LoVo (cell line): ENCODE data around the gene USP22.
A peak's percentile ranks its signal among the peaks of the same experiment; 100 is the strongest.
"Not testable (repeated sequence)": the region's sequence is repeated elsewhere in the genome, so short reads cannot be mapped to it uniquely, and the experiment has no call there.

ENCODE experiments used
- DNase-seq: peaks from one replicate; pipeline ENCODE4 v3.0.0-alpha.2; 2016; ENCODE audit warnings: low spot score

The USP22 gene

DNA sequence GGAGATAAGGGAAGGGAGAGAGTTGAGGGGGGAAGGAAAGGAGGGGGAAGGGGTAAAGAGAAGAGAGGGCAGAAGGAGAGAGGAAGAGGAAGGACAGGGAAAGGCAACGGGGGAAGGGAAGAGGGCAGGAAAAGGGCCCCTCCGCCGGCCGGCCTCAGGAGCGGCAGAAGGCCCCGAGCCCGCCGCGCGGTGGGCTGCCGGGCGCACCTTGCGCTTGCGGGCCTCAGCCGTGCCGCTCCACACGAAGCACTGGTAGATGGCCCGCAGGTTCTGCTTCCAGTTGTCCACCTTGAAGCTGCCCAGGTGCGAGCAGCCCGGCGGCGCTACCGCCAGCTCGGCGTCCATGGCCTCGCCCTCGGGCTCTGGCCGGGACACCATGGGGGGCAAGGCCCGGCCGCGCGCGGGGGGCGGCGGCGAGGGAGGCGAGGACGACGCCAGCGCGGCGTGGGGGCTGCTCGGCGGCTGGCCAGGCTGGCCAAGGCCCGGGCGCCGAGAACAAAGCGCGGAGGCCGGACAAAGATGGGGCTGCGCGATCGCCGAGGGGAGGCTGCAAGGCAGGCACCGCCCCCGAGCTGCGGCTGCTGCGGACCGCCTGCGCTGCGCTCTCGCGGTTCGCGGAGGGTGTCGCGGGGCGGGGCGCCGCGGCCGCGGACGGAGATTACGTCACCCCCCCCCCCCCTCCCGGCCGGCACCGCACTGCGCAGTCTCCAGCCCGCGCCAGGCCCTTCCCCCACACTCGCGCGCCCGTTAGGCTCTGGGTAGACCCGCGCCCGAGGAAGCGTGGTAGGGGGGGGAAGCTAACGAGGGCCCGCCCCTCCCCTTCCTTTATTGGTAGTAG, at the start of gene USP22:
Gene USP22, minus strand, starts transcription at position 554 of the 838 bp plus-strand sequence. Its CDS starts 176 bp downstream, at position 378.
- DNase-seq, result peak; percentile 98

DNA sequence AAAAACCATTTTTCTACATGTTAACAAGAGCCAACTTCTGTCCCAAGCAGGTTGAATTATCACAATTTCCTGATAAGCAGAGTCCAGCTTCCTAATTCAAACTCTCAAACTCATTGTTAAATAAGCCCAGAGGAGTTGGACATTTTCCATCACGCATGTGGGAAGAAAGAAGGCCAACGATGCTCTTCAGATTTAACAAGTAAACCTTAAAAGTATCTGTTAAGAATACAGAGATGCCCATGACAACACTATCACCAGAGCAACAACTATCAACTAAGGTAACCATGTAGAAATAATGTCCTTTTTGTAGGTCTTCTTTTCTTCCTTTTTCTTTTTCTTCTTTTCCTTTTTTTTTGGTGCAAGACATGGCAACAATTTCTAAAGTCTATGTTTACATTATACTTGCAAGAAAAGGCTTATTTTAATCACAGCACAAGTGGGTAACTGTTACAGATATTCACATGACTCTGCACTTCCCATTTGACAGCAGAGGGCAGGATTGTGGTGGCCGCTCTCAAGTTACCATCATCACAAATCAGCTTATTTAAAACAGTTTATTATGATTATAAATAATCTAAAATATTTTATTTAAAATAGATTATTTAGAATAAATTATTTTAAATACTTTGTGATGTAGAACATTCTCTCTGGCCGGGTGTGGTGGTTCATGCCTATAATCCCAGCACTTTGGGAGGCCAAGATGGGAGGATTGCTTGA, 48.2 kb upstream of the USP22 start:
- no peak for DNase-seq

DNA sequence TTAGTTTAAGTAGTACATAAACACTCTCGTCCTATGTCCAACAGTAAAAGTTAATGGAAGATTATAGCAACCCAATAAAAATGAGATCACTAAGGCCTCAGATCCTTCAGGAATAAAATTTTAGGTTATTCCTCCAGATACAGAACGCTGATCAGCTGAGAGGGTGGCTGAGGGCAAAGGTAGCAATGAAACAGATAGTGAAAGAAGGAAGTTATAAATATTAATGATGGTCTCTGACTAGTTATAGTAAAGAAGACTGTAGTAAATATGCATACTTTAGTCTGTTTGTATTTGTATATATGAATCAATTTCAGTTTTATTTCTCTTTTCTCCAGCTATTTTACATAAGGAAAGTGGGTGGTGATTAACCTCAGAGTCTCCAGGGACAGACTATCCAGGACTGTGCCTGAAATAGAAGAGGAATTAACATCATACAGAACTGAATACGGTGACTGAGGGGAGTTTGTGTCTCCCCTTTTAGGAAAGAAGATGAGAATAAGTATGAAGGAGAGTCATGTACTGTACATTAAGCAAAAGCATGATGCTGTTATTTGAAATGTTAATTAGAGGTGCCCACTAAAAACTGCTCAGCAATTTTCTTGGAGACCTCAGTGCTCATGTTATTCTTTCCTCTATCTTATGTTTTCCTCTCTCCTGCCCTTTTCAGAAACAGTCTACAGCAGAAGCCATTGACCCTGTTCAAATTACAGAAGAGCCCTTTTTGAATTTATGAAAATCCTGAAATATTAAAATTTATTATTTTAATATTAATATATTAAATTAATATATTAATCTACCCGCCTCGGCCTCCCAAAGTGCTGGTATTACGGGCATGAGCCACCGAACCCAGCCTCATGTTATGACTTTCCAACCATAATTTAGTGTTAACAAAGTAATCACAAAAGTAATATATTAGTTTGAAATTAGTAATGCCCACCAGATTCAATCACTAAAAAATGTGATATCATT, 47.4 kb upstream of the USP22 start:
- peak; percentile 5 for DNase-seq

DNA sequence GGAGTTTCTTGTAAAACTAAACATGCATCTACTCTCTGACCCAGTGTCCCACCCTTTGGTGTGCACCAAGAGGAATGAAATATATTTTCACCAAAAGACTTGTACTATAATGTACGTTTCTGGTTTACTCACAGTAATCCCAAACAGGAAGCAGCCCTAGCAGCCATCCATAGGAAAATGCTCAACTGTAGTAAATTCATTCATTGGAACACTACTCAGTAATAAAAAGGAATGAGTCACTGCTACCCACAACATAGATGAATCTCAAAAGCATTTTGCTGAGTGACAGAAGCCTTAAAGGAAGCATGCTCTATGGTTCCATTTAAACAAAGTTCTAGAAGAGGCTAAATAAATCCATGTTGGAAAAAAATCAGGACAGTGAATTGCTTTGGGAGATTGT, 46.3 kb upstream of the USP22 start:
- DNase-seq, result peak; percentile 58

DNA sequence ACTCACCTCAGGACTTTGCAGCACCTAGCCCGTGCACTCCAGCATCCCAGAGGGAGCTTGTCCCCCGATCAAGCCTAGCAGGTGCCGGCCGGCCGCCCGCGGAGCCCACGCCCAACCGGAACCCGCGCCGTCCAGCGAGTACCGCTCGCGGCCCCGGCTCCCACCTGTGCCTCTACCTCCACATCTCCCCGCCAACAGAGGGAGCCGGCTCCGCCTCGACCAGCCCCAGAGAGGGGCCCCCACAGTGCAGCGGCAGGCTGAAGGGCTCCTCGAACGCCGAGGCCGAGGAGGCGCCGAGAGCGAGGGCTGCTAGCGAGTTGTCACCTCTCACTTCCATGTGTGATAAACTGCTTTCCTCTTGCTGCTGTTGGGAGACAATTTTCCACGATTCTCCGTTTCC, 42.9 kb upstream of the USP22 start:
- DNase-seq, result no peak

DNA sequence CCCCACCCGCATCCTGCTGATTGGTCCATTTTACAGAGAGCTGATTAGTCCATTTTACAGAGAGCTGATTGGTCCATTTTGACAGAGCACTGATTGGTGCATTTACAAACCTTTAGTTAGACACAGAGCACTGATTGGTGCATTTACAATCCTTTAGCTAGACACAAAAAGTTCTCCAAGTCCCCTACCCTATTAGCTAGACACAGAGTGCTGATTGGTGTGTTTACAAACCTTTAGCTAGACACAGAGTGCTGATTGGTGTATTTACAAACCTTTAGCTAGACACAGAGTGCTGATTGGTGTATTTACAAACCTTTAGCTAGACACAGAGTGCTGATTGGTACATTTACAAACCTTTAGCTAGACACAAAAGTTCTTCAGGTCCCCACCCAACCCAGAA, 42.5 kb upstream of the USP22 start:
- DNase-seq, result not testable (repeated sequence)

DNA sequence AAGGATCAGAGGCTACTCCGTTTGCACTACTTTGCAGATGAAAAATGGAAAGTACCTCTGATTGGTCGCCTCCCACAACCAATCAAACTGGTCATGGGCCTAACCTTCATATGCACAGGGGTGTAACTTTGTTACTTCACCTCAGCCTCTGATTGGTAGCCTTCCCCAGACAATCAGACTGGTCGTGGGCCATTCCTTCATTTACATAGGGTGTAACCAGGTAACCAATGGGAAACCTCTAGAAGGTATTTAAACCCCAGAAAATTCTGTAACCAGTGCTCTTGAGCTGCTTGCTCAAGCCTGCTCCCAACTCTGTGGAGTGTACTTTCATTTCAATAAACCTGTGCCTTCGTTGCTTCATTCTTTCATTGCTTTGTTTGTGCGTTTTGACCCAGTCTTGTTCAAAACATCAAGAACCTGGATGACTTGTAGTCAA, 39.2 kb upstream of the USP22 start:
- DNase-seq, result no peak

DNA sequence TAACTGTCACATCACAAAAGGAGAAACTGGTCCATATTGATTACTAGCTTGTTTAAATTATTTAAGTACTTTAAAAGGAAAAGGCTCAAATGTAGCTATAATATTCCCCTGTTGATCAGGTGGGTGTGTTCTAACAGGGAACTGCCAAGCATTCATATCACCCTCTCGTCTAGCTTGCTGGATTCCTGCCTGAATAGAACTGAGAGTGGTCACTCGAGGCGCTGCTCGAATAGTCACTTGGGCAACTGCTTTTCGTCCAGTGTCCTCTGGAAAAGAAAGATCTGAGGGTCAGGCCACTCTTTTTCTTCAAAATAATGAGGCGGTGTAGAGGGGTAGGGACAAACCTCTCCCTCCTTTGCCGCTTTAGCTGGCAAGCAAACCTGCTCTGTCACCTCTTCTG, 36.4 kb upstream of the USP22 start:
- no peak for DNase-seq

DNA sequence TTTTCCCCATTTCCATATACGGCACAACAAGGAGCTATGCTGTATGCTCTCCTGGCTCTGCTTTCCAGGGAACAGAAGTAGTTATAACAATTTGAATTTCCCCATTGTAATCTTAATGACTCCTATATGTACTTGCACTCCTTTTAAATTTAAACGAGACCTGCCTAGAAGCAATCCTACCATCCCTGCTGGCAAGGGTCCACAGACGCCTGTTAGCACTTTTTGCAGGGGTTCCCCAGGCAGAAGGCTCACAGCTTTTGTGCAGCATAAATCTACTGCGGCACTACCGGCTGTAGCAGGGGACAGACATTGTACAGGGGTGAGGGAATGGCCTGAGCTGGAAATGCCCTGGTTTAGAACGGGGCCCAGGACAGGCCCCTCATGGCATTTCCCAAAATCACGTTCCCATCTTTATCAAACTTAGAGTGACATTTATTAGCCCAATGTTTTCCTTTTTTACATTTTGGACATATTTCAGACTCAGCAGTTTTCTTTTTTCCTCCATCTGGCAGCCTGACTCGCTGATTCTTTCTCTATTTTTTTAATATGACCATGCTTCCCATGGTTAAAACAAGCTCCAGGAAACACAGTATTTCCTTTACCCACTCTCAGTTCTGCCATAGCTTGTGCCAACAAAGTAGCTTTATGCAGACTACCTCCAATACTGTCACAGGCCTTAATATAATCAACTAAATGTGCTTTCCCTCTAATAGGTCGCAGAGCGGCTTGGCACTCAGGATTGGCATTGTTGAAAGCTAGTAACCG, 35.4 kb upstream of the USP22 start:
- DNase-seq, result no peak

DNA sequence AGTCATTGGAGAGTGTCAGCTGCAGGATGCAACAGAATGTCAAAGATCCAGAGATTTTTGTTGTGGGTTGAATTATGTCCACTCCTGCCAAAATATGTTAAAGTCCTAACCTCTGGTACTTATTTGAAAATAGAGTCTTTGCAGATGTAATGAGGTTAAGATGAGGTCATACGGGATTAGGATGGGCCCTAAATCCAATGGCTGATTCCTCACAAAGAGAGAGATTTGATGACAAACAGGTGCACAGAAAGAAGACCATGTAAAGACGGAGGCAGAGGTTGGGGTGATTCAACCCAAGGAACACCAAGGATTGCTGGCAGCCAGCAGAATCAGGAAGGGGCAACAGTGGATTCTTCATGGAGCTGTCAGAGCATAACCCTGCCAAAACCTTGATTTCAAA, 34.5 kb upstream of the USP22 start:
- DNase-seq, result no peak

DNA sequence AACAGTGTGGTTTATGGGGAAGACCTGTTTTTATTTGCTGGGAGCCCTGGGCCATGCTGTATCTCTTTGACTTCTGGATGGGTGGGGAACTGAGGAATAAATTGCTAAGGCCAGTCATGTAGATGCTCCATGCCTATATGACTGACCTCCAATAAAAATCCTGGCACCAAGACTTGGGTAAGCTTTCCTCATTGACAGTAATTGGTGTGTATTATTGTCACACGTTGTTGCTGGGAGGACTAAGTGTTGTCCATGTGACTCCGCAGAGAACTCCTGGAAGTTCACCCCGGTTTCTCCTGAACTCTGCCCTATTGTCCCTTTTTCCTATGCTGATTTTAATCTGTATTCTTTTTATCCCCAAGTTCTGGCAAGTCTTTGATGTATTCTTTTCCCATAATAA, 33.4 kb upstream of the USP22 start:
- DNase-seq, result no peak

DNA sequence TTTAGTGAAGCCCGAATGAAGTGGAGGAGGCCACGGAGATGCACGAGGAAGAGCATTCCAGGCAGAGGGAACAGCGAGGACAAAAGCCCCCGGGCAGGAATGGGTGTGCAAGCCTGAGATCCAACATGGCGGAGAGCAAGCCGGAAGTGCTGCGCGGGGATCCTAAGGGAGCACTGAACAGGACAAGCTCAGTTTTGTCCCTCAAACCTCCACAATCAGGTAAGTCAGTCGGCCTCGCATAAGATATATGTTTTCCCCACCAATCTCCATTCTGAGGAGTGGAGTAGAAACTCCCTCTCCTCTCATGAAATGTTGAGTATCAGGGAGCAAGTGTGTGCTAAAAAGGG, 32.9 kb upstream of the USP22 start:
- no peak for DNase-seq

DNA sequence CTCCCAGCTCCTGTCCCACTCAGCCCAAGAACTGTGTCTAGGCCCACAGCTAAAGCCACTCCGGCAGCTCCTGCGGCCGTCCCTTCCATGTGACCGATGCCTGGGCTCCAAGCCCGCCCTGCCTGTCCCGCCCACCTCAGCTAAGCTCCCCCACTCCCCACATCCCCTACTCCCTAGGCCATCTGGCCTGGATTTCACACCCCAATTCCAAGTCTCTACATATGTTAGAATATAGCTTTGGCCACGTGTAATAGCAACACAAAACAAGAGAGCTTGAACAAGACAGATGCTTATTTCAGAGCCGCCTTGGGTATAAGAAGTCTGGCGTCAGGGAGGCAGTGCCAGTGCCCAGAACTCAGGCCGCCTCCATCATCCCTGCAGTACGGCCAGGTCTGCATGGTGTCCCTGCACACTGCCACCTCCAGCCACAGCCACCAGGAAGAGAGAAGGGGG, 30.0 kb upstream of the USP22 start:
- no peak for DNase-seq

DNA sequence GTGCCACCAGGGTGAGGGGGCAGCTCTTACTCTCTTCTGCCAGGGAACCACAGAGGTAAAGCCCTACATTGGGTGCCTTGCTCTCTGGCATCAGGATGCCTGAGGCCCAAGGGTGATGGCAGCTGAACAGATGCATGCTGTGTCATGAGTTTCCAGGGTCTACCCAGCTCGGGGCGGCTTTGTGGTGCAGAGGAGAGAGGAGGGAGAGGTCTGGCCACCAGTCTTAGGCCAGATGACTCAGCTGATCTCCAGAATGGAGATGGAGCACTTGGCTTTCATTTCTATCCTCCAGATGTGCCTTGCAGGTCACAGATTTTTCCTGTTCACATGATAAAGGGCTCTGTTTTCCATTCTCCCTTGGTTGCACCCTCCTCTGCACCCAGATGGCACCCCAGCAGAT, 23.6 kb upstream of the USP22 start:
- DNase-seq, result no peak

DNA sequence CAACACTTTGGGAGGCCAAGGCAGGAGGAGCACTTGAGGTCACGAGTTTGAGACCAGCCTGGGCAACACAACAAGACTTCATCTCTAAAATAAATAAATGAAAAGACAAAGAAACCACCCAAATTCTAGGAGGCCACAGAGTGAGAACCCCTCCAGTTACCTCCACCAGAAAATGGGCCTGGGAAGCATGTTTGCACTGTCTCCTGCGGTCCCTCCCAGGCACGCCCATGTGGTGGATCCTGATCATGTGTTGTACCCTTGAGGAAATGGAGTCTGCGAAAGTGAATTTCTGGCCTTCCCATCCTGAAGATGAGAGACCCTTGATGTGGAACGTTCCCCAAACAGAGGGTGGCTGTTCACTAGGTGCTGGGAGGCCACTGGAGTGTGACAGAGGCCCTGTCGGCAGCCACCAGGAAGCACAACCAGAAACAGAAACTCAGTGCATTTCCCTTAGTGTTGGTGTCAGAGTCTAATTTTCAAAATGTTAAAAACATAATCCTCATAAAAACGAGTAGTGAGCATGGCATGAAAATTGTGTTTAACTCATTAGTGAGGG, 19.2 kb upstream of the USP22 start:
- no peak for DNase-seq

DNA sequence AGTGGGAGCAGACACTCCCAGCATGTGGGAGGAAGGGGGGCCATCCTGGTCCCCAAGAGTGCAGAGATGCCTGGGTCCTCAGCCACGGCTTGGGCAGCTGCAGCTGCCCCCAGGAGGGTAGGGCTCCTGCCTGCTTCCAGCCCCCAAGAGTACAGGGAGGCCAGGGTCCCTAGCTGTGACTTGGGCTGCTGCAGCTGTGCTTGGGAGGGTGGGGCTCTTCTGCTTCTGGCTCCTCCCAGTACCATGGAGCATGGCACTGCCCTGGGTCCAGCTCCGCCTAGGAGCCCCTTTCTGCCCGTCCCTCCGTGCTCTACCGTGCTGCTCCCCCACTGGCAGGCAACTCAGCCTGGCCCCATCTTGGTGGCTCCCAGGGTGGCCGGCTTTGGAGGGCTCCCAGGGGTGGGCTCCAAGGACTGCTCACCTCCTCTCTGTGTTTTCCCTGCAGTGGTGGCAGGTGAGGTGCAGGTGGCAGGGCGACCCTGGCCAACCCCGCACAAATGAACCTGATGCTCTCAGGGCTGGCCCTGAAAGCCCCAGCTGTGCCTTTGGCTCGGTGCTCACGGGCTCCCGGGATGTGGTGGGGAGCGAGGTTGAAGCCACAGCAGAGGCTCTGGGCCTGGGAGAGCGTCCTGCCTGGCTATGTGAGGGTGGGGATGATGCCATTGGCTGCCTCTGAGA, 18.5 kb upstream of the USP22 start:
- DNase-seq, result no peak

DNA sequence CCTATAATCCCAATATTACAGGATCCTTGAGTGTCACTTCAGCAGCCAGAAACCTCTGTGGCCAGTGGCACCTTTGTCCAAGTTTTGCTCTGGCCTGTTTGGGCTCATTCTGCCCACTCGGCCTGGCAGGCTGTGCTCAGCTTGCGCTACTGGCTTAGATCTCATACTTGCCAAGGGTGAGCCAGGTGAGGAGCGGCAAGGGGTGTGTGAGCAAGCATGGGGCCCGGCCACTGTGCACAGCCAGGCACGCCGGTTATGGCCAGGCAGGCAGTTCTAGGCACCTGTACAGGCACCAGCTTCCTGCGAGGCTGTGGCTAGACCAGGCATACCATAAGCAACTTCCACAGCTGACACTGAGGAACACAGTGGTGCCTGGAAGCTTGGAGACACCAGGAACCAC, 16.9 kb upstream of the USP22 start:
- DNase-seq, result no peak

DNA sequence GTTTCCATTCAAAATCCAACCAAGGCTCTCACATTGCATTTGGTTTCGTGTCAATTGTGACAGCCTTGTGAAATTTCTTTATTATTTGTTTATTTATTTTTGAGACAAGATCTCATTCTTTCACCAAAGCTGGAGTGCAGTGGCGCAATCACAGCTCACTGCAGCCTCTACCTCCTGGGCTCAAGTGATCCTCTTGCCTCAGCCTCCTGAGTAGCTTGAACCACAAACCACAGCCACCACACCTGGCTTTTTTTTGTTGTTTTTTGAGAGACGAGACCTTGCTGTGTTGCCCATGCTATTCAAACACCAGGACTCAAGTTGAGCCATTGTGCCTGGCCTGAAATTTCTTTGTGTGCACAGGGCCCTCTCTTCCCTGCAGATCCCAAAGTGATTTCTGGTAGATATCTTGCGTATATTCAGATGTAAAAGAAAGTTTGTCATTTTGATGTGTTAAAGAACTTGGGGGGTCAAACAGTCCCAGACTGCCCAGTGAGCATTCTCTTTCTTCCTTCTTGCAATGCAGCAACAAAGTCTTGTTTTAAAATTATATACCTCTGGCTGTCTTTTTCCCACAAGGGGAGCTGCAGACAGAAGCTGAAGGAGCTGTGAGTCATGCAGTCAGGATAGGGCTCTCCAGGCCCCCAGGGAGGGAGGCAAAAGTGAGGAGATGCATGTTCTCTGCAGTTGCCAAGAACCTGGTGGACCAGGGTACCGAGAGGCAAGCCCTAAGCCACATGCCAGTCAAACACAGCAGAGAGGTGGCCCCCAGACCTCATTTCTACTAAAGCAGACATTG, 15.5 kb upstream of the USP22 start:
- DNase-seq, result no peak

DNA sequence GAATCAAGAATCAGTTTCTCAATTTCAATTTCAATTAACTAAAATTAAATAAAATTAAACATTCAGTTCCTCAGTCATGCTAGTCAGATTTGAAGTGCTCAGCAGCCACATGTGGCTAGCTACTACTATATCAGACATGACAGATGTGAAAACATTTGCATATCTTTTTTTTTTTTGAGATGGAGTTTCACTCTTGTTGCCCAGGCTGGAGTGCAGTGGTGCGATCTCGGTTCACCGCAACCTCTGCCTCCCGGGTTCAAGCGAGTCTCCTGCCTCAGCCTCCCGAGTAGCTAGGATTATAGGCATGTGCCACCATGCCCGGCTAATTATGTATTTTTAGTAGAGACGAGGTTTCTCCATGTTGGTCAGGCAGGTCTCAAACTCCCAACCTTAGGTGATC, 10.2 kb upstream of the USP22 start:
- DNase-seq, result not testable (repeated sequence)

DNA sequence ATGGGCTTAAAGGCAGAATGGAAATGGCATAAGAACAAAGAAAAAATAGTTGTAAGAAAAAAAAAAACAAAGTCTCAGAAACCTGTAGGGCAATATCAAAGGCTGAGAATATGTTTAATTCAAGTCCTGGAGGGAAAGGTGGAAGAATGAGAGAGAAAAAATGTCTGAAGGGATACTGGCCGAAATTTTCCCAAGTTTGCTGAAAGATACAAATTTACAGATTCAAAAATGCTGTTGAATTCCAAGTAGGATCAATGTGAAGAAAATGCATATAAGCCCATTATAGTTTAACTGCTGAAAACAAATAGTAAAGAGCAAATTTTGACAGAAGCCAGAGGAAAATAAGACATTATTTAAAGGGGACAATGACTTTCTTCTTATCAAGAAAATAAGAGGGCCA, 6.6 kb upstream of the USP22 start:
- no peak for DNase-seq
